Measurements from ENCODE around the gene DENND1A.
A peak's percentile ranks its signal among the peaks of the same experiment; 100 is the strongest.

DENND1A gene

GRCh38 chr9:123678038-123678877 lies 251.7 kb downstream of the DENND1A start:
- TF ChIP-seq POLR2A (IDR thresholded peaks at IDR 0.05; ENCODE audit: low read length) (no peak), GATA1 (IDR thresholded peaks at IDR 0.05; ENCODE audit: low read depth, low read length) (no peak)
- DNase-seq, result peak; percentile 12 to 61

DNA sequence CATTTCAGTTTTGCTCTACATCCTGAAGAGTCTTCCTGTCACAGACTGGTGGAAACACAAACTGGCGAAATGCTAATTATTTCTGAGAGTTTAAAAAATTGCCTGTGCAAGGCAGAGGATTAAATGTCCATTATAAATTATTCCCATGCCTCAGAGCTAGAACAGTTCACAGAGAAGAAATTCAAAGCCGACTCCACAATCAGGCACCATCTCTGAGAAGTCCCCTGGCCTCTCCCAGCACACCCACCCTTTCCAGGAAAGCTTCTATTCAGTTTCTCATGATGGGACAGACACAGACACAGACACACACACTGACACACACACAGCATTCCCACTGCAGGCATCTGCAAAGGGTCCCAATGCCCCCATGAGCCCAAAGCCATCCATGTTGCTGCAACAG lies 253.1 kb downstream of the DENND1A start:
- TF ChIP-seq POLR2A (IDR thresholded peaks at IDR 0.05; ENCODE audit: low read length), result no peak
- TF ChIP-seq GATA1 (IDR thresholded peaks at IDR 0.05; ENCODE audit: low read depth, low read length), result no peak
- no peak for DNase-seq

DNA sequence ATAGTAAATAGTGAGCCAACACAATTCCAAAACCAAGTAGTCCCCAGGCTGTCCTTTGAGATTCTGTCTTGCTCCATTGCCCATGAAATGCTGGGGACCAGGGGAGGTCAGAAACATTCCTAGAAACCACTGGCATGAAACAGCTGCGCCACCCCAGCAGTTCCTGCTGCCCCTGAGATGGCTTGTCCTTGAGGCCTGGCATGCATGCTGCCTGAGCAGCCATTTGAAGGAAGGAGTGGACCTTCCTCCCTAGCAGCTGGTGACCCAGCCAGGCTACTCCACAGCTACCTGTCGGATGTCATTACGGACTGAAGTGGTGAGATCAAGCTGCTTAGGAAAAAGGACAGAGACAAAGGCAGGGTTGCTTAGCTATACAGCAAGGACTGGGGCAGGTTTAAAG lies 260.6 kb downstream of the DENND1A start:
- no peak for TF ChIP-seq GATA1 (IDR thresholded peaks at IDR 0.05; ENCODE audit: low read depth, low read length)
- TF ChIP-seq POLR2A (IDR thresholded peaks at IDR 0.05; ENCODE audit: low read length), result no peak
- DNase-seq, result no peak

- no peak for DNase-seq
- TF ChIP-seq POLR2A (IDR thresholded peaks at IDR 0.05; ENCODE audit: low read length), result no peak
- TF ChIP-seq GATA1 (IDR thresholded peaks at IDR 0.05; ENCODE audit: low read depth, low read length), result no peak
These were observed 266.4 kb downstream of the DENND1A start for GRCh38 chr9:123663529-123663928.

DNA sequence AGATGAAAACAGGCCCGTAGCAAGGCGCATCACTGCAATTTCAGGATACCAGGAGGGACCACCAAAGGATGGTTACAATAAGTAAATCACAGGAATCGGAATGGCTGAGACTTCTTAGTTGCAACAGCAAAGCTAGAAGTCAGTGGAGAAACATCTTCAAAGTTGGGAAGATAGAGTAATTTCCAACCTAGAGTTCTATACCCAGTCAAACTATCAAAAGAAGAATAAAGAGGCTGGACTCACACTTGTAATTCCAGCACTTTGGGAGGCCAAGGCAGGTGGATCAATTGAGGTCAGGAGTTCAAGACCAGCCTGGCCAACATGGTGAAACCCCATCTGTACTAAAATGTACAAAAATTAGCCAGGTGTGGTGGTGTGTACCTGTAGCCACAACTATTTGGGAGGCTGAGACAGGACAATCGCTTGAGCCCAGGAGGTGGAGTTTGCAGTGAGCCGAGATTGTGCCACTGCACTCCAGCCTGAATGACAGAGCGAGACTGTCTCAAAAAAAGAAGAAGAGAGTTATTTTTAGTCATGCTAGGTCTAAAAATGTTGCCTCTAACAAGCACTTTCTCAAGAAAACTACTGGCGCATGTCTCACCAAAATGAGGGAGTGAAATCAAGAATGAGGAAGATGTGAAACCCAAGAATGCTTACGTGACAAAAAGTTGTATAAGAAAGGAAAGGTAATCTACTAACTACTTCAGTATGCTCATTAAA lies 267.7 kb downstream of the DENND1A start:
- DNase-seq, result no peak
- TF ChIP-seq GATA1 (IDR thresholded peaks at IDR 0.05; ENCODE audit: low read depth, low read length) (no peak), POLR2A (IDR thresholded peaks at IDR 0.05; ENCODE audit: low read length) (no peak)

GRCh38 chr9:123660691-123661466 lies 269.0 kb downstream of the DENND1A start:
- DNase-seq, result no peak
- TF ChIP-seq POLR2A (IDR thresholded peaks at IDR 0.05; ENCODE audit: low read length) (no peak), GATA1 (IDR thresholded peaks at IDR 0.05; ENCODE audit: low read depth, low read length) (no peak)

GRCh38 chr9:123659358-123659757 lies 270.6 kb downstream of the DENND1A start:
- no peak for TF ChIP-seq GATA1 (IDR thresholded peaks at IDR 0.05; ENCODE audit: low read depth, low read length)
- no peak for TF ChIP-seq POLR2A (IDR thresholded peaks at IDR 0.05; ENCODE audit: low read length)
- no peak for DNase-seq

- TF ChIP-seq POLR2A (IDR thresholded peaks at IDR 0.05; ENCODE audit: low read length) (no peak), GATA1 (IDR thresholded peaks at IDR 0.05; ENCODE audit: low read depth, low read length) (no peak)
- DNase-seq, result no peak
These were observed 271.1 kb downstream of the DENND1A start for GRCh38 chr9:123658792-123659191.

GRCh38 chr9:123657941-123658340 lies 272.0 kb downstream of the DENND1A start:
- no peak for DNase-seq

DNA sequence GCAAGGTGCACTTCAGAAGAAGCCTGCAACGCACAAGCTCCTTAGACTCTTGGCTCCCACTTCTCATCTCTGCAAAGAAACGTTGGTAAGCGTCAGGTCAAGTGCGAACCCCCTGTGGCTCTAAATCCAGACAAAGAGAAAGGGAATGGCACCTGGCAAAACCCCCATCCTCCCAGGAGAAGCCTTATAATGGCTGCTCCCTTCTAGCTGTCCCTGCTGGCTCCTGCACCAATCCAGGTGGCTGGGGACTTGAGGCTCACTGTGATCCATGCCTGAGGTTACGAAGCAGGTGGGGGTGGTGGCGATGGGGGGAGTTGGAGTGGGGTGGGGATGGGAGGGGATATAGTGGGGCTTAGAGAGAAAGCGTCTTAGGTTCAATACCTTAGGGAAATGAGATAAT lies 272.8 kb downstream of the DENND1A start:
- no peak for TF ChIP-seq POLR2A (IDR thresholded peaks at IDR 0.05; ENCODE audit: low read length)
- no peak for TF ChIP-seq GATA1 (IDR thresholded peaks at IDR 0.05; ENCODE audit: low read depth, low read length)
- no peak for DNase-seq

More at GRCh38 chr9:123657941-123658340, 272.0 kb downstream of the DENND1A start:
- TF ChIP-seq POLR2A (IDR thresholded peaks at IDR 0.05; ENCODE audit: low read length) (no peak), GATA1 (IDR thresholded peaks at IDR 0.05; ENCODE audit: low read depth, low read length) (no peak)

DNA sequence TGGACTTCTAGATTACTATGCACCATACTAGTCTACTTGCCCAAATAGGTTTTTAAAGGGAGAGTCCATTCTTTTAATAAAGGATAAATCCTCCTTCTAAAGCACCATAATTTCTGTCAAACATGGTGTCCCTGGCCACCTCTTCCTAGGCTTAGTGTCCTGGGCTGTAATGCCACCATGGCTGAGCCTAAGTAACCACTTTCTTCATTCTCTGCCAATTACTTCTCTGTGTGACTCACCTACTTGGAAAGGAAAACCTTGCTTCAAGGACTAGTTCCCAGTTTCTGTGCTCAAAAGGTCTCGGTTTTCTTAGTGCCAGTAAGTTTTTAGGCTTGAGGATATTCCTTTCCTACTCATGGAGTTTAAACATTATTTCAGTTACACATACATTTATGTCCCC lies 273.4 kb downstream of the DENND1A start:
- no peak for DNase-seq
- TF ChIP-seq GATA1 (IDR thresholded peaks at IDR 0.05; ENCODE audit: low read depth, low read length), result no peak
- TF ChIP-seq POLR2A (IDR thresholded peaks at IDR 0.05; ENCODE audit: low read length), result no peak

DNA sequence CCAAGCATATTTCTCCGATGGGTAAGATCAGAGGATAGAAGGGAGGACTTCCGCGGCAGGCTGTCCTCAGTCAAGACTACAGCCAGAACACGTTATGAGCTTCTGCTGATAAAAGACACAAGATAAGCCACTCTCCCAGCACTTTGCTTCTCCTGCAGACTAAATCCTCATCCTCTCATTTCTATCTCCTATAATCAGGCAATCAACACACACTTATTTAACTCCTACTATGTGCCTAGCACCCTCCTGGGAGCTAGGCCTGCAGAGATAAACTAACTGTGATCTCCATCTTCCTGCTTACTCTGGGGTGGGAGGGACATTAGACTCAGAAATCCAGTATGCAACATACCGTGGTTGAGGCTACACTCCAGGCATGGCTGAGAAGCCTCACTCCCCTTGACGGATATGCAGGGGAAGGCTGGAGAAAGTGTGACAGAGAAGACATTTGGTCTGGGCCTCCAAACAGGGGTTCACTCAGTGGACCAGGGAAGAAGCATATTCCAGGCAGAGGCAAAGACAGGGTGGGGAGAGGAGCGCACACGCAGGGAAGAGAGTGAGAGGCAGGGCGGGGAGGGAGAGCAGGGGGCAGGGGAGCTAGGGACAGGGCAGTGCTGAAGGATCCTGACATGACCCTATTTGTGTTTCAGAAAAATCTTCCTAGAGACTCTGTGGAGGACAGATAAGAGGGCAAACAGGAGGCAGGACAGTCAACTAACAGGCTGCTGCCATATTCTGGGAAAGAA lies 274.1 kb downstream of the DENND1A start:
- peak; percentile 40 to 68 for DNase-seq
- TF ChIP-seq GATA1 (IDR thresholded peaks at IDR 0.05; ENCODE audit: low read depth, low read length), result no peak
- no peak for TF ChIP-seq POLR2A (IDR thresholded peaks at IDR 0.05; ENCODE audit: low read length)

- DNase-seq, result peak in 1 of 2 experiments; percentile 18
- TF ChIP-seq POLR2A (IDR thresholded peaks at IDR 0.05; ENCODE audit: low read length) (no peak), GATA1 (IDR thresholded peaks at IDR 0.05; ENCODE audit: low read depth, low read length) (no peak)
These were observed 274.8 kb downstream of the DENND1A start for GRCh38 chr9:123654994-123655637.
